C4-2B (cell line): ENCODE results near the gene OSBPL6.

Experiments
- CTCF ChIP-seq: fragments of 450-650 bp; conservative IDR thresholded peaks from 2 replicates; pipeline ENCODE4 v1.5.1; 2017; ENCODE audit warnings: mild to moderate bottlenecking
- ZFX ChIP-seq: fragments of 450-650 bp; IDR thresholded peaks from 2 replicates; pipeline ENCODE4 v1.6.1; 2017

- TF ChIP-seq CTCF = no peak
- no peak for TF ChIP-seq ZFX
Measured at GRCh38 chr2:178422097-178422496, 227.8 kb downstream of the OSBPL6 start.
